NCI-H446 treated with DMSO at 0.1 percent for 48 hours (cell line): ENCODE measurements around the gene TOR1A.

ENCODE experiments used
- DNase-seq: peaks from one replicate; lab custom pipeline; 2025; lab: John Stamatoyannopoulos, UW

TOR1A gene

DNA sequence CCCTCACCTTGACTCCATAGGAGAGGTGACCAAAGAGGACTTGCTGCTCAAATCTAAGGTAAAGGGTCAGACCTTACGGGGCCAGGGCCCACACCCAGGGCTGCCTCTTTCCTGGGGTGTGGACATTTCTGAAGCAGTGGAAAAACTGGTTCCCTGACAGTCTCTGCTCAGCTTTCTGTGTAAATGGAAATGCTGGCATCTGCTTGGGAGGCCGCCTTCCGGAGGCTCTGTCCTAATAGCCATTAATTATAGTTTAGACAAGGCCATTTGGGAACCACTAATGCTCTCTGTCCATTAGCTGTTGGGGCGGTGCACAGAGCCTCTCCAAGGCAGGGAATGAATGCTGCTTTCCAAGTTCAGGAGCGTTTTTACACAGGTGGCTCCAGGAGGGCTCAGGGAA, 28.6 kb upstream of the TOR1A start:
- DNase-seq, result no peak

DNA sequence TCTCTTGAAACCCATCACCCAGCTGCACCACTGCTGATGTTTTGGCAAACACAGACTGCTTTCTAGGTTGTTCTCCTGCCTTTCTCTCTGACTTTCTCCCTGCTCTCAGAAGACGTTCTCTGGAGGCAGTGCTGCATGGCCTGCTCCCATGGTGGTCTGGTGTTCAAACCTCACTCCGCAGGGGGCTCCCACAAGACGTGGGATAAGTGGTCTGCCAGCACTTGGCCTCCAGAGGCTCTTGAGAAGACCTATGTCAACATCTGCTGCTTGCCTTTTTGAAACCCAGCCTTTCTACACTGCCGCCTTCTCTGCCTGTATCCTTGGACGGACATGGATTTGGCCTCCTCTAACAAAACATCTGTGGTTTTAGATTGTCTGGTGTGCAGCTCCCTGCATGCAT, 27.9 kb upstream of the TOR1A start:
- DNase-seq, result no peak

DNA sequence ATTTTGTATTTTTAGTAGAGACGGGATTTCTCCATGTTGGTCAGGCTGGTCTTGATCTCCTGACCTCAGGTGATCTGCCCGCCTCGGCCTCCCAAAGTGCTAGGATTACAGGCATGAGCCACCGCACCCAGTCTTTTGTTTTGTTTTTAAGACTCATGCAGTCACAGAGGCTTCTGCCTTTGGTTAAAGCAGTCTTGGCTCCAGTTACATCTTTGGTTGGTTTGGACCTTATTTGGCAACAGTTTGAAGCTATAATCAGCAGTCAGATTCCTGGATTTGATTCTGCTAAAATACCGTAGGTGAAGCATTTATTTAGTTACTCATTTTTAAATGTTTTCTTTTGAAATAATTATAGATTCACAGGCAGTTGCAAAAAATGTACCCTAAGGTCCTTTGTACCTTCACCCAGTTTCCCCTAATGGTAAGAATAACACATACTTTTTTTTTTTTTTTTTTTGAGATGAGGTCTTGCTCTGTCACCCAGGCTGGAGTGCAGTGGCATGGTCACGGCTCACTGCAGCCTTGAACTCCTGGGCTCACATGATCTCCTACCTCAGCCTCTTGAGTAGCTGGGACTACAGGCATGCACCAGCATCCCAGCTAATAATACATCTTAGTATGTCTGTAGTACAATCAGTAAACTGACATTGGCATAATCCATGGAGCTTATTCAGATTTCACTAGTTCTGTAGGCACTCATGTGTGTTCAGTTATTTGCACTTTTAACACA, 27.1 kb upstream of the TOR1A start:
- no peak for DNase-seq

DNA sequence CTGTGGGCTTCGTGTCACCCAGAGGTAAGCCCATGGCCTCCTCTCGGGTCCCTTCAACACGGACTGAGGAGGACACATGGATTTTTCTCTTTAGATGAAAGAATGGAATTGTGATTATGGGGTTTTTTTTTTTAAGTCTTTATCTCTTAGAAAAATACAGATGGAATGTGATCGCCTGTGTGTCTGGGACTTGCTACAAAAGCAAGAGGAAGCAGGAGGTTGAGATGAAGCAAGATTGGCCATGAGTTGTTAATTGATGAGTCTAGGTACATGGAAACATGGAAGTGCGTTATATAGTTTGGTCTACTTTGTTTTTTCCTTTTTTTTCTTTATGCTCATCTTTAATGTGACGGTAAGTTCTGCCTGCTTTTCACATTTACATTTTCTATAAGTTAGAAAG, 26.0 kb upstream of the TOR1A start:
- no peak for DNase-seq

DNA sequence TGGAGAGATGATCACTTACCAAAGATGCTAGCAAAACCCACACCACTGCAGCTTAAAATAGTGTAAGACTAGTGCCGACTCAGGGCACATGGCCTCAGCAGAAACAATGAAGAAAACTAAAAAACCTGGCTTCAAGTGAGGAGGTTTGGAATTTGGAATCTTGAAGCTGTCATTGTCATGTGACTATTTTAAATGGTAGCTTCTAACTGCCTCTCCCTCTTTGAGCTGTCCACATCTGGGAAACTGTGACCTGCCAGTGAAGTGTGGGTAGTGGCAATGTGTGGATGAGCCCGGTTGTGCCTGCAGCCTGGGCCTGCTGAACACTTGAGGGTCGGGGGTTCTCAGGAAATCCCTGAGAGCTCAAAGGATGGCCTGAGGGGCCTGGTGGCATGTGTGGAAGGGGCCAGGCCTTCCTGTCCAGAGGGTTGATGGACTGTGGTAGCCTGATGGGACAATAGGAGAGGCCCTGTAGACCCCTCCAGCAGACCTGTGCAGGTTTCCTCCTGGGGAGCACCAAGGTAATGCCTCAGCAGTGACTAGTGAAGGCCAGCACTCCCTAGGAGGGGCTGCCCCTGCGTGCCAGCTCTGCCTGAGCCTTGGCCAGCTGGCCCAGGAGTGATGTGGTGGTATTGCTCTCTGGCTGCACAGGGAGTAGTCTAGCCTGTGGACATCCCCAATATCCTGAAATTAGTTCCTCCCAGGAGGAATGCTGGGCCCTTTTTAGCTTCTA, 24.9 kb upstream of the TOR1A start:
- DNase-seq, result no peak

DNA sequence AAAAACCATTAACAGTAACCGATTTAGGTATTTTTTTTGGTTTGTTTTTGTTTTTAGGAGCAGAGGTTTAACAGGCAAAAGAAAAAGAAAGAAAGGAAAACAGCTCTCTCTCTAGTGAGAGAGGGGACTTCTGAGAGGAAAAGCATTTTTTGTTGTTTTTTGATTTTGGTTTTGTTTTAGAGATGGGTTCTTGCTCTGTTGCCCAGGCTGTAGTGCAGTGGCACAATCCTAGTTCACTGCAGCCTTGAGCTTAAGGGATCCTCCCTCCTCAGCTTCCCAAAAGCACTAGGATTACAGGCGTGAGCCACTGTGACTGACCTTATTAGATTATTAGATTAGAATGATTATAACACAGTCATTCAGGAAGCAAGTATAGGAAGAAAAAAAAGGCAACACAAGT, 21.4 kb upstream of the TOR1A start:
- DNase-seq, result no peak

DNA sequence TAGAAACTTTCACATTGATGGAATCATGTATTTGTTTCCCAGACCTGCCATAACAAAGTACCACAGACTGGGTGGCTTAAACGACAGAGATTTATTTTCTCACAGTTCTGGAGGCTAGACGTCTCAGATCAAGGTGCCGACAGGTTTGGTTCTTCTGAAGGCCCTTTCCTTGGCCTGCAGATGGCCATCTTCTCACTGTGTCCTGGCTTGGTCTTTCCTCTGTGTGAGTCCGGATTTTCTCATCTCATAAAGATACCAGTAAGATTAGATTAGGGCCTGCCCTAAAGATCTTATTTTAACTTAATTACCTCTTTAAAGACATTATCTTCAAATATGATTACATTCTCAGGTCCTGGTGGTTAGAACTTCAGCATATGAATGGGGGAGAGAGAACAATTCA, 17.1 kb upstream of the TOR1A start:
- DNase-seq, result no peak

DNA sequence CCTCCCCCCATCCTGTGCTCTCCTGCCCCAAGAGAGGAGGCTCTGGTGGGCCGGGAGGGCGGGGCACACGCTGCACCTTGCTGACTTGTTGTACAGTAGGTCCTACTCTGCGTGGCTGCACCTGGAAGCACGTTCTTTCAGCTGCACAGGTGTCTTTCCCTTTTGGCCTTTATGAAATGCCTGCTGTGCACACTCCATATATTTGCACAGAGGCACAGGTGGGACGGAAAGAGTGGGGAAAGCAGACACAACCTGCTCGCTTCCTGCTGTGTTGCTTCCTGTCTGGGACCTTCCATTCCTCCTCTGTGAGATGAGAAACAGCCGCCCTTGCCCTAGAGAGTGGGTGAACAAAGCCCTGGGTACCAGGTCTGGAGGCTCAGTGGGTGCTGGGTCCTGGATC, 16.1 kb upstream of the TOR1A start:
- DNase-seq, result no peak

DNA sequence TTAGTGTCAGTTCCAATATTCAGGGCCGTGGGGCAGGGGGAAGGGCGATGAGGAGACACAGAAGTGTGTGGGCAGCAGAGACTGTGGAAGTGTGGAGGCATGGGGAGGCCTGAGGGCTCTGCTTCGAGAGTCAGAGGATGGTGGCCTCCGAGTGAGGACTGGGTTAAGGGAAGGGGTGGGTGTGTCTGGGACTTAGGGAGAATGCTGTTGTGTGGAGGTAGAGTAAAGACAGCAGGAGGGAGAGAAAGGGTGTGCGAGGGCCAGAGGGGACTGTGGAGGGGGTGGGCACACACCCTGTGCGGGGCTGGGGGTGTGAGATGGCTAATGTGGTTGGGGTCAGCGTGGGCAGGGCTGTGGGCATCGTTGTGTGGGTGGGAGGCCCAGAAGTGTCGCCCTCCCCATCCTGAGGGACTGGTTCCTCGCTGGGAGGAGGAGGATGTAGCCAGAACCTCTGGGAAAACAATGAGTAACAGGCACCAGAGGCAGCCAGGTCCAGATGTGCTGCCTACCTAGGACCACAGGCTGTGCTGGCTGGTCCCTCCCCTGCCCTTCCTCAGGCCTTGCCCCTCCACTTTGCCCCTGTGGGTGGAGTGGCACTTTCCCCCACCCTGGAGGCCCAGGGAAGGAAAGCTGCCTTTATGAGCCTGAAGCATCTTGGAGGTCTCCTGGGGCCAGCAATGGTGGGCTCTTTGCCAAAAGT, 15.5 kb upstream of the TOR1A start:
- DNase-seq, result no peak

DNA sequence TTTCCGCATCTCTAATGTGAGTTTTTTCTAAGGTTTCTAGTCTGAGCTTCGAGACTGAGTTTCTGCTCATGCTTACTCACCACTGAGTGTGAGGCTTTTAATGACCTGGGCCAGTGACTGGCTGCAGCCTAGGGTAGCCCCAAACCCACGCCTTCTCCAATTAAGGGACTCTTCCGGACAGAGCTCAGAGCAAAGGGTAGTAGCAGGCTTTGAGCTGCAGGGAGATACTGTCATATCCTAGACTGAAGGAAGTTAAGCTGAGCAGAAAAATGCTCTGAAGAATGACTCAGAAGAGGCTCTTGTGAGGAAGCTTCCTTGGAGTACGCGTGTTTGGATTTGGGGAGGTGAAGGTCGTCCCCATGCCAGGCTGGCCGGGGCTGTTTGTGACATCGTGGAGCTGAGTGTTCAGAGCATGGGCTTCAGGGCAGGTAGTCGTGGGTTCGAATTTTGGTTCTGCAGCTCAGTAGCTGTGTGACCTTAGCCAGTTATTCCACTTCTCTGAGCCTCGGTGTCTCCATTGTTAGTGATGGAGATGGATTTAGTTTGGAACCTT, 14.8 kb upstream of the TOR1A start:
- no peak for DNase-seq

DNA sequence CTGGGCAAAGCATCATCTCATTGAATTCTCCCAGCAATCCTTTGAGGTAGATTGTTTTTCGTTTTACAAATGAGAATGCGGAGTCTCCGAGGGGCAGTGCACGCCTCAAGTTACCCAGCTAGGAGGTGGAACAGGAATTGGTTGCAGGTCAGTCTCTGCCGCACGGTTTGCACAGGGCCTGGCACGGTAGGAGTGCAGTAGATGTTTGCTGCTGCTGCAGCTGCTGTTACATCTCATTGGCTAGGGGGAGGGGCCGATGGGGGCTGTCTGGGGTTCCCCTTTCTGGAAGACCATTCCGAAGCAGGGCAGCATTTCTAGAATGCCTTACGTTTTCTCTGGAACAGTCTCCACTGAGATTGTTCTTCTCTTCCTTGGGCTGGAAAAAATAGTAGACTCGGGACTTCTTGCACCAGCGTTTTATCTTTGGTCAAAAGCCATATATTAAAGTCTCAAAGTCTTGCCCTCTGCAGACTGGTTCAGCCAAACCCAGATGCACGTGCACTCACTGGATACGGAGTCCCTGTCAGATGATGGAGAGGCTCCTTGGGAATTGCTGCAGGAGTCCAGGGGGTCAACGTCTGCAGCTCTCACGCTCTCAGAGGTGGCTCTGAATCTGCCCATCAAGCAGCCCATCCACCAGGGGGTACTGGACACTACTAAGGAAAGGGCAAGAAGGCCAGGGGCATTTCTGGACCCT, 12.5 kb upstream of the TOR1A start:
- no peak for DNase-seq

DNA sequence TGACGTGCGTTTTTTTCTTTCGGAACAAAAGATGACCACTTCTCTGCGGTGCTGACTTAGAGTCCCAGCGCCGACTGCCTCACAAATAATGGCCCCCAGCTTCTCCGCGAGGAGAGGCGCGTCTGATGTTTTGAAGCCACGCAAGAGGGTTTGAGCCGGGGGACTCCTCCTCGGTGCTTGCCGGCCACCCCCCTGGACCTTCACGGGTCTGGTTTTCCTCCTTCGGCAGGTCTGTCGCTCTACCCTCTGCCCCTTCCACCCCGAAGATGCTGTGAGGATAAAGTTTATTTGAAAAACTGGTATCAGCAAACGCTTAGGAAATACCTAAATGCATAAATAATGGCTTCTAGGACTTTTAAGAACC, 11.9 kb upstream of the TOR1A start:
- no peak for DNase-seq

DNA sequence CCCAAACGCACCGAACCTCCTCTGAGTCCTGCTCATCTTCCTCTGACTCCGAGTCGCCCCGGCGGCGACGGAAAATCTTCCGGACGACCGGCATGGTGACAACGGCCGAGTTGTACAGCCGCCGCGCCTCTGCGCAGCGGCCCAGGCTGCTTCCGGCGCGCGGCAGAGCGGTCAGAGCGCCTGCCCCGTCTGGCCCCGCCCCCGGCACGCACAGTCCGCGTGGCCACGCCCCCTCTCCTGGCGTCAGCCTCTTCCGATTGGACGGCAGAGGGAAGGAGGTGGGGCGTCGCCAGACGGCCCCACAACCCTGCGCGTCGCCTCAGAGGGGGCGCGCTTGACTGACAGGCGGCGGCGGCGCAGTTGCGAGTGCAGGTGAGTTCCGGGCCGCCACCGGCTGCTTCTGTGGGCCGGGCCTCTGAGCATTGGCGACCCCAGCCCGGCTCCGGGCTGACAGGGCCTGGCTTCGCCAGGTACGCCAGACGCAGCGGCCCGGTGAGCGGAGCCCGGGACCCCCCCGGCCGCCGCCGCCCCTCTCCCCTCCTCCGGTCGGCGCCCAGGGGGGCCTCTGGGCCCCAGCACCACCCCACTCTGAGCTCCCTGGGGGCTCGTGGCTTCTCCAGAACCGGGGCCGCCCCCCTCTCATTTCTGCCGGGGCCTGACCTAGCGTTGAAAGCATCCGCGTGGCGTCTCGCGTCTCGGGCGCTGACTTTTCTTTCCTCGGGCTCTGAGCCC, 11.4 kb upstream of the TOR1A start, which contains the start of the genes C9orf78 and USP20:
Gene C9orf78, minus strand, starts transcription at position 148 of the 732 bp plus-strand sequence. Its CDS starts 54 bp downstream, at position 94.
Gene USP20, plus strand, starts transcription at position 331 of the 732 bp plus-strand sequence. CDS start 17,098 bp downstream, outside the sequence.
- peak; percentile 78 for DNase-seq

DNA sequence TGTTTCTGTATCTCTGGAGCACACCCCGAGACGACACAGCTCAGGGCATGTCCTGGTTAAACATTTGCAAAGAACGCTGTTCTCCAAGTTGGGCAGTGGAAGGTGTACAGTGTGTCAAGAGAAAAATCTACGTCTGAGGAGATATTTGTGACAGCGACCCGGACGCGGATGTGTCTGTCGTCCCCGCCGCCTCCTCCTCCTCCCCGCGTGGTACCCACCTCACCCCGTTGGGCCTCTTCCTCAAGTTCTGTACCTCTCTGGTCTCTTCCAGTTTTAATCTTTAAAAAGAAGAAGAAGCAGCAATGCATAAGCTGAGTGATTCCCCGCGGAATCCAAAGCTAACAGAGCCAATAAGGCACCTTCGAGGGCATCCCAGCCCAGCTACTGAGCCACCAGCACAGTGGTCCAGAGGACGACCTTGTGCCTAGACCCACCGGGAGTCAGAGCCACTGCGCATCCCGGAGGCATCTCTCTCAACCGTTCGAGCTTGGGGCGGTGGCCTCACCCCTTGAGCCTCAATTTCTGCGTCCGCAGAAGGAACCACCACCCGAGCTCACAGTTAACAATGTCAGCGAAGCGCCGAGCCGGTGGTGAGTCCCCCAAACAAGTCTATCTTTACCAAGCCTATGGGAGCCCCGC, 10.7 kb upstream of the TOR1A start:
- DNase-seq, result no peak

DNA sequence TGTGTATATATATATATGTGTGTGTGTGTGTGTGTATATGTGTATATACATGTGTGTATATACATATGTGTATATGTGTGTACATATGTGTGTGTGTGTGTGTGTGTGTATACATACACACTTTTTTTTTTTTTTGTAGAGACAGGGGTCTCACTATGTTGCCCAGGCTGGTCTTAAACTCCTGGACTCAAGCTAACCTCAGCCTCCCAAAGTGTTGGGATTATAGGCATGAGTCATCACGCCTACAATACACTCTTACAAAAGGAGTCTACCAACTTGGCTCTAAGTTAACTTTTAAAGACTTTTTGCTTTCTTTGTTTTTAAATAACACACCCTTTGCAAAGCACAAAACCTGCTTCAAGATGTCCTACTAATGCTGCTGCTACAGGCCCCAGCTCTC, 9.0 kb upstream of the TOR1A start:
- DNase-seq, result no peak

DNA sequence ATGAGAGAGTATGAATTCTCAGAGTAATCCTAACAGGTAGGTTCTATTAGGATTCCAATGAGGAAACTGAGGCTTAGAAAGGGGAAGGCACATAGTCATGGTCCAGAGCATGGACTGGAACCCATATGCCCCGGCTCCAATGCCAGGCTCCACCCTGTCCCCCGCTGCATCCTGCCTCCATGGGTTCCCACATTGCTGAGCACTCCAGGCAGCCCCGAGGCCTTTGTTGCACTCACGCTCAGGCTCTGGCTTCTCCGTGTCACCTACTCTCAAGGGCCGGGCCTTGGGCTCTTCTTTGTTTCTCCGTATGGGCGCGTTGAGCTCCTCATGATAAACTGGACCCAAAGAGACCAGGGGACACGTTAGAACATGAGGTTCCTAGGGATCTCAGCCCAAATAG, 5.0 kb upstream of the TOR1A start:
- no peak for DNase-seq

DNA sequence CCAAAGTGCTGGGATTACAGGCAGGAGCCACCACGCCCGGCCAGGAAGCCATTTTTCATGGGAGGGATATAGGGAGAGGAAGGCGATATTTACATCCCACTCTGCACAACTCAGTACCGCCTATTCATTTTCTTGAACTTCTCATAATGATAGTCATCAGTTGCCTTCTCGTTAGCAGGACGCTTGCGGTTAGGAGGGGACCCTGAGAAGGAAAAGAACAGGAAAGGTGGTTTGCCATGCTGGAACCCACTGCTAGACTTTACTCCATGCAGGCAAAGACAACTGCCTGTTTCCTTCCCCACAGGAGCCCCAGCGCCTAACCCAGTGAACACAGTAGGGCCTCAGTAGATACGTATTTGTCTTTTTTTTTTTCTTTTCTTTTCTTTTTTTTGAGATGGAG, 4.1 kb upstream of the TOR1A start:
- no peak for DNase-seq

DNA sequence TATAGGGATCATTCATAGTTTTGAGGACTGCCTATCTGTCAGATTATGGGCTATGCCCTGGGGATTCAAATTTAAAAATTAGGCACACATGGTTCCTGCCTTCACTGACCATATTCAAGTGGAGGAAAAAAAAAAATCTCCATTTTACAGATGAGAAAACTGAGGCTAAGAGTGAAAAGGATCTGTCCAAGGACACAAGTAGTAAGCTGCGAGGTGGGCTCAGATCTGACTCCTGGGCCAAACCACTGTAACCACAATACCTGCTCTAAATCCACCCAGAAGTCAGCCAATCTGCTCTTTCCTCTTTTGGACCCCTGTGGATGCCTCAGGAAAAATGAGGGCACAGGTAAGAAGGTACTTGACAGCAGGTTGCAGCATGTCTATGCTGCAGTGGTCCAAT, 2.8 kb upstream of the TOR1A start:
- DNase-seq, result no peak

DNA sequence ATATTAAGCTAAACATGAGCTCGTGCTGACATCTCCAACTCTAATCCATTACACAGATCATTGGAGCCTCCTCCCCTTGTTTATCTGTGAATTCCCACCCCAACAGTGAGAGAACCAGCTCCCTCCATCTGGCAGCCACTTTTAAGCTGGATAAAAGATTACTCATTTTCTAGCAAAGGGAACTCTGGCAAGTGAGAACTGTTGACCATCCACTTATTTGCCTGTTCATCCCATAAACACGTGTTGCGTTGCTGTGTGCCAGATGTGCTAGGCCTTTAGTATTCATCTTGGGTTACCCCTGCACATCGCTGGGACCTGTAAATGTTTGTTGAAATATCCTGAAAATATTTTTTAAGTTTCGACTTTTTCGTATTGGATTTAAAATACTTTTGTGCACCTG, 2.4 kb upstream of the TOR1A start:
- DNase-seq, result no peak

DNA sequence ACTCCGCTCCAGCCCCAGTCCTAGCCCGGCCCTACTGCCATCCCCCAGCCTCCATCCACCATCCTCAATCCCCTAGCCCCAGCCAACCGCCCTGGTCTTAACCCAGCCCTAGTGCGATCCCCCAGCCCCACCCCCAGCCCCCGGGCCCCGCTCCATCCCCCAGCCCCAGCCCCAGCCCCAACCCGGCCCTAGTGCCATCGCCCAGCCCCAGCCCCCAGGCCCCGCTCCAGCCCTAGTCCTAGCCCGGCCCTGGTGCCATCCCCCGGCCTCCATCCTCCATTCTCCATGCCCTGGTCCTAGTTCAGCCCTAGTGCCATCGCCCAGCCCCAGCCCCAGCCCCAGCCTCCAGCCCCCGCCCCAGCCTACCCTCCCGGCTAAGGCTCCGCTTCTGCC, 398 bp downstream of the TOR1A start:
- DNase-seq, result no peak
